GM23338 (cell line): Measurements from ENCODE around the gene TFAP2E. TPM values are rescaled to one million over a fixed set of nuclear protein-coding genes. Genes with fewer than 3 reads are reported as not detected.

Source experiments
- ATAC-seq: fragments of 200-7000 bp; cut with Tn5 transposase; 3 replicates; pipeline ENCODE4 v1.9.1; 2020
- DNase-seq: peaks from one replicate; pipeline ENCODE4 v3.0.0-alpha.2; 2015; ENCODE audit warnings: low spot score
- H2AFZ ChIP-seq: fragments of 200-600 bp; sonication (generic); 2 replicates; pipeline ENCODE4 v1.8.0; 2016; ENCODE audit warnings: antibody characterized with exemption, mild to moderate bottlenecking, moderate library complexity
- H3F3A ChIP-seq: fragments of 200-600 bp; sonication (generic); replicated peaks from 2 replicates; pipeline ENCODE4 v1.8.0; 2017; ENCODE audit warnings: antibody characterized with exemption, mixed run types, low read depth
- H3K27ac ChIP-seq: fragments of 200-600 bp; sonication (generic); 2 replicates; pipeline ENCODE4 v1.6.1; 2016; ENCODE audit warnings: low read depth
- H3K27me3 ChIP-seq: fragments of 200-600 bp; sonication (generic); 2 replicates; pipeline ENCODE4 v1.8.0; 2016; ENCODE audit warnings: mild to moderate bottlenecking, mixed run types, moderate library complexity; ENCODE audit not compliant: insufficient read depth
- H3K36me3 ChIP-seq: fragments of 200-600 bp; sonication (generic); 2 replicates; pipeline ENCODE4 v1.8.0; 2016; ENCODE audit warnings: mild to moderate bottlenecking; ENCODE audit not compliant: insufficient read depth
- H3K4me1 ChIP-seq: fragments of 200-600 bp; sonication (generic); 2 replicates; pipeline ENCODE4 v1.8.0; 2016; ENCODE audit warnings: mild to moderate bottlenecking, moderate library complexity; ENCODE audit not compliant: insufficient read depth
- H3K4me2 ChIP-seq: fragments of 200-600 bp; sonication (generic); 2 replicates; pipeline ENCODE4 v1.7.1; 2017; ENCODE audit warnings: mixed run types
- H3K4me3 ChIP-seq: fragments of 200-600 bp; sonication (generic); 2 replicates; pipeline ENCODE4 v1.6.1; 2016; ENCODE audit warnings: mixed run types
- H3K79me2 ChIP-seq: fragments of 200-600 bp; sonication (generic); replicated peaks from 2 replicates; pipeline ENCODE4 v1.8.0; 2017; ENCODE audit warnings: mild to moderate bottlenecking; ENCODE audit not compliant: insufficient read depth
- H3K9me2 ChIP-seq: fragments of 200-600 bp; sonication (generic); 2 replicates; pipeline ENCODE4 v1.8.0; 2017; ENCODE audit not compliant: insufficient read depth
- H4K20me1 ChIP-seq: fragments of 200-600 bp; sonication (generic); replicated peaks from 2 replicates; pipeline ENCODE4 v1.8.0; 2017; ENCODE audit warnings: mild to moderate bottlenecking; ENCODE audit not compliant: insufficient read depth
- H3K27ac Mint-ChIP-seq: 2 replicates; pipeline ENCODE4 v1.8.0; 2020; ENCODE audit warnings: inconsistent platforms, mild to moderate bottlenecking, moderate library complexity, mixed read lengths
- H3K27me3 Mint-ChIP-seq: 3 replicates; pipeline ENCODE4 v1.8.0; 2022; ENCODE audit warnings: low read depth, mild to moderate bottlenecking, moderate library complexity, mixed read lengths, inconsistent platforms; ENCODE audit not compliant: insufficient read depth, poor library complexity
- H3K36me3 Mint-ChIP-seq: 3 replicates; pipeline ENCODE4 v1.8.0; 2021; ENCODE audit warnings: low read depth, mild to moderate bottlenecking, inconsistent platforms, moderate library complexity, mixed read lengths
- H3K4me1 Mint-ChIP-seq: 3 replicates; pipeline ENCODE4 v1.8.0; 2020; ENCODE audit warnings: mild to moderate bottlenecking, inconsistent platforms, mixed read lengths
- H3K4me3 Mint-ChIP-seq: 3 replicates; pipeline ENCODE4 v1.8.0; 2021; ENCODE audit warnings: moderate library complexity, mild to moderate bottlenecking, inconsistent platforms, mixed read lengths
- H3K9me3 Mint-ChIP-seq: 3 replicates; pipeline ENCODE4 v1.8.0; 2020; ENCODE audit warnings: moderate library complexity, mild to moderate bottlenecking, inconsistent platforms, mixed read lengths
- CREB1 ChIP-seq: fragments of 250-450 bp; sonication (Bioruptor Pico); IDR thresholded peaks from 2 replicates; pipeline ENCODE4 v1.5.0; 2020; ENCODE audit warnings: low read depth, mild to moderate bottlenecking, moderate library complexity
- CTCF ChIP-seq, 2 experiments: fragments of 200-600 bp in 1 of 2; sonication (generic) in 1 of 2; conservative IDR thresholded peaks; 2 replicates each; pipeline versions ENCODE4 v1.5.1 to v1.6.1; 2016 to 2017; ENCODE audit warnings: antibody characterized with exemption in 2 of 2, low read depth in 2 of 2, mild to moderate bottlenecking in 2 of 2, moderate library complexity in 1 of 2
- ETS1 ChIP-seq: IDR thresholded peaks from 2 replicates; pipeline ENCODE4 v1.6.1; 2016; ENCODE audit warnings: antibody characterized with exemption
- EZH2 ChIP-seq: fragments of 200-600 bp; sonication (generic); IDR thresholded peaks from one replicate; pipeline ENCODE4 v1.8.0; 2017; ENCODE audit warnings: antibody characterized with exemption, mild to moderate bottlenecking, low read depth; ENCODE audit not compliant: unreplicated experiment
- EZH2phosphoT487 ChIP-seq: fragments of 200-600 bp; sonication (generic); IDR thresholded peaks from one replicate; pipeline ENCODE4 v1.8.1; 2018; ENCODE audit warnings: antibody characterized with exemption; ENCODE audit not compliant: unreplicated experiment
- JUNB ChIP-seq: IDR thresholded peaks from one replicate; pipeline ENCODE4 v1.6.1; 2016; ENCODE audit warnings: antibody characterized with exemption; ENCODE audit not compliant: unreplicated experiment
- NANOG ChIP-seq: IDR thresholded peaks from 2 replicates; pipeline ENCODE4 v1.6.1; 2016; ENCODE audit warnings: antibody characterized with exemption, borderline replicate concordance
- POLR2AphosphoS5 ChIP-seq: IDR thresholded peaks from 2 replicates; pipeline ENCODE4 v1.6.1; 2016; ENCODE audit warnings: antibody characterized with exemption, low read depth
- STAT1 ChIP-seq: IDR thresholded peaks from one replicate; pipeline ENCODE4 v1.6.1; 2016; ENCODE audit warnings: antibody characterized with exemption; ENCODE audit not compliant: unreplicated experiment
- ZNF331 ChIP-seq: fragments of 250-450 bp; sonication (Bioruptor Pico); IDR thresholded peaks from 2 replicates; pipeline ENCODE4 v1.5.0; 2020; ENCODE audit warnings: low read depth, mild to moderate bottlenecking, moderate library complexity
- ZNF462 ChIP-seq: fragments of 250-450 bp; sonication (Bioruptor Pico); IDR thresholded peaks from 2 replicates; pipeline ENCODE4 v1.5.0; 2020; ENCODE audit warnings: mild to moderate bottlenecking, moderate library complexity
- polyA plus RNA-seq: library from polyadenylated mRNA; unstranded; fragments of >200 nt; fragmentation: Nextera tagmentation; extraction: Ambion mirVana; gene quantifications from 2 replicates; pipeline ENCODE4 v1.2.1, GENCODE V29; 2016
- total RNA-seq: library from RNA; depleted of rRNA; stranded (reverse); fragments of >200 nt; shearing (Covaris generic); gene quantifications from 2 replicates; pipeline ENCODE4 v1.2.3, GENCODE V29; 2014

Gene TFAP2E
- total and polyA plus RNA-seq, 2 experiments from 2014 or later = 0.34 to 1.4 TPM

- no peak for ATAC-seq
- peaks cover 9% of the 10 kb centered on the region for H3K27me3 Mint-ChIP-seq
Observed at GRCh38 chr1:35644204-35644603, 71.1 kb downstream of the TFAP2E start.

More at GRCh38 chr1:35644204-35644603, 71.1 kb downstream of the TFAP2E start:
- Histone ChIP-seq H3K4me3 (no peak overlapping the region), H3K27ac (no peak overlapping the region), H4K20me1 (0 out of 2 replicates have a peak, but pooled peaks cover 5% of the 10 kb centered on the region), H3K27me3 (no peaks in the 10 kb centered on the region), H3F3A (0 out of 2 replicates have a peak, but pooled peaks cover 3% of the 10 kb centered on the region), H3K79me2 (peaks cover 21% of the 10 kb centered on the region), H2AFZ (no peak overlapping the region), H3K9me2 (no peaks in the 10 kb centered on the region), H3K4me1 (0 out of 2 replicates have a peak, but pooled peaks cover 6% of the 10 kb centered on the region), H3K4me2 (no peak overlapping the region), H3K36me3 (no peaks in the 10 kb centered on the region)
- H3K27ac Mint-ChIP-seq = no peak overlapping the region
- H3K4me1 Mint-ChIP-seq = peaks cover 7% of the 10 kb centered on the region; the same call in 2 of the 3 replicates
- H3K9me3 Mint-ChIP-seq = peaks cover 9% of the 10 kb centered on the region; the same call in 2 of the 3 replicates
- DNase-seq = no peak
- TF ChIP-seq POLR2AphosphoS5 = no peak
- TF ChIP-seq CTCF (conservative IDR thresholded peaks at IDR 0.05; ENCODE audit: low read depth in 2 of 2) = no peak
- no peak for TF ChIP-seq ZNF331
- no peak for TF ChIP-seq NANOG
- TF ChIP-seq STAT1 = no peak
- no peak for TF ChIP-seq CREB1 (CRISPR knock-in tag)
- no peak for TF ChIP-seq EZH2
- no peak for TF ChIP-seq JUNB
- TF ChIP-seq ETS1 = no peak
- no peak for TF ChIP-seq EZH2phosphoT487
- TF ChIP-seq ZNF462 (CRISPR knock-in tag) = no peak
- H3K4me3 Mint-ChIP-seq = no peak overlapping the region
- peaks cover 7% of the 10 kb centered on the region; the same call in 2 of the 3 replicates for H3K36me3 Mint-ChIP-seq
